Measurements from ENCODE around the gene HAO2.

DNA sequence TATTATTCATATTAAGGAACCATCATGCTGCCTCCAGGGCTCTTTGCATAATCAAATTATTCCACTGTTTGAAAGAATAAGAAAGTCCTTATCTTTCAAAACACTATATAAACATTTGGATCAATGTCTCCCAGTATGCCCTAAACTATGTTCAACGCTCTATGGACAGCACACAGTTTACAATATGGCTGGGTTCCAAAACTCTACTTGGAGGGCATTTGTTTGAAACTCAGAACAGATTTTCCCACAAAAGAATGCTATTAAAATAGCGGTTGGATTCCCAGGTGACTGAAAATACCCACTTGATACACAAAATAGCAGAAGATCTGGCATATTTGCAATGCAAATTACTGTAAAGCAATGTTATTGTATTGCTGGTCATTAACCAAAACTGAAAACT is 3.2 kb downstream of the HAO2 start:
- no peak for TF ChIP-seq FOXM1 (IDR thresholded peaks at IDR 0.05; ENCODE audit: borderline replicate concordance, low read depth)
- TF ChIP-seq EP300 (IDR thresholded peaks at IDR 0.05; ENCODE audit: borderline replicate concordance), result no peak
- TF ChIP-seq CREB1 (IDR thresholded peaks at IDR 0.05; ENCODE audit: low read depth), result no peak
- TF ChIP-seq TAF1 (IDR thresholded peaks at IDR 0.05; ENCODE audit: low read depth), result no peak
- no peak for TF ChIP-seq CEBPB (IDR thresholded peaks at IDR 0.05)
